ENCODE data around the gene SGIP1.

SGIP1 gene

DNA sequence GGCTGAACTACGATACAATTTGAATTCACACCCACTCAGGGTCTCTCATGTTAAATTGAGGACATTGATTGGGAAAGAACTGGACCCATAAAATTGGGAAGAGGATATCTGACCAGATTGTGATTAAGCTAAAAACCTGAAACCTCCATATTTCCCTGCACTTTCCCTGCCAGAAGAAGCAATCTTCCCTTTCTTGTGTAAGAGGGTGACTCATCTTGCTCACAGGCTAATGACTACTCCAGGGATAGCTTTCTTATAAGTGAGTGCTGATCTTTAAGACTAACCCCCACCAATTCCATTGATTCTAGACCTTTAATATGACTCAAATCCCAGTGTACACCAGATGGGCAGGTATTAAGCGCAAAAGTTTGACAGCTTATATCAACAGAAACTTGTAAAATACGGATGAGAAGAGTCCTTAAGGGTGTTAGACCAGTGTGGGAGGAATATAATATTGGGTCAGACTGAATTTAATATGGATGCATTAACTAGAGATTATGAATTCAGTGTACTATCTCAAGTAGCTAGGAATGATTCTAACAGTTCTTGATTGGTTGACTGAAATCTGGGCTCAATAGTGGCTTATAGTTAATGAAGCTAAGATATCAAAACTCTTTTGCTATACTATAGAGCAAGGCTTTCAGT, 12.1 kb upstream of the SGIP1 start:
- DNase-seq = no peak

DNA sequence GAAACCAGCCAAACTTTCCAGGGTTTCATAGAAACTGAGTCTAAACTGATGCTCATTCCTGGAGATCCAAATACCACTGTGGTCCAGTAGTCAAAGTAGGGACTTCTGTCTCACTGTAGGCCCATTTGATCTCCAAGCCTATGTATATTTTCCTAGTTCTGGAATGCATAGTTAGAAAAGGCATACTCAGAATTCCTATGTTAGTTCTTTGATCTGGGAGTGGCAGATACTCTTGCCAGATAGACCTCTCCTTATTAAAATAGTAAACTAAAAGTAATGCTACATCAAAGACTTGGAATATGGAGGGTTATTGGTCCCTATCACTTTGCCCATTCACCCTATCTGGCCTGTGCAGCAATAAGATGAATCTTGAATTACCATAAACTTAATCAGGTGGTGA, 10.4 kb upstream of the SGIP1 start:
- DNase-seq = no peak

DNA sequence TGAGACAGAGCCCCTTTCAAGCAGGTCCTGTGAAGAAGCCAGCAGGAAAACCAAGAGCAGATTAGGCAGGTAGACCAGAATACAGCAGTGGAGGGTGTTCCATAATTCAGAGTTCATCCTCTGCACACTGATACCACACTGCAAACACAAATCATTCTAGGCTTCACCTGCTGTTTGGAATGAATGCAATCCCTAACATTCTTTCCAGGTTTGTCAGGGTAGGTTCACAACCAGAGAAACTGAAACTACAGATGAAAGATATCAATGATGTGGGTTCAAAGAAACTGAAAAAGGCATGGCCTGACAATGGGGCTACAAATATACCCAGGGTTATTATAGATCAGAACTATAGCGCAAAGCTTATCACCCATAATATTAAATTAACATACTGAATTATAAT, 8.9 kb upstream of the SGIP1 start:
- no peak for DNase-seq

DNA sequence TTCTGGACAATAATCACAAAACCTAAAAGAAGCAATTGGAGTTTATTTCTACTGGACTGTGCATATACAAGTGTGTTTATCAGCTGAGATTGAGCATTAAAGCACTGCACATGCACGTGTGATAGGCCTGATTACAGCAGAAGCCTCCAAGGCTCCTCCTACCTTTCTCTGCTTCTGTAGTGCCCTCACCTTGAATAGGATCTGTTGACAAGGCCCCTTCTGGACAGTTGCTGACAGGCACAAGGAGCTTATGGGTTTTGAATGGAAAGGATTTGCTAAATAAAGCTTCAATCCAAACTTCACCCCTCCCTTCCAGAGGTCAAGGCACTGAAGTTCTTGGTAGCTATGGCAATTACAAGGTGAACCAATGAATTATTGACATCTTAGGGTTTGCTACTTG, 7.9 kb upstream of the SGIP1 start:
- DNase-seq = no peak

DNA sequence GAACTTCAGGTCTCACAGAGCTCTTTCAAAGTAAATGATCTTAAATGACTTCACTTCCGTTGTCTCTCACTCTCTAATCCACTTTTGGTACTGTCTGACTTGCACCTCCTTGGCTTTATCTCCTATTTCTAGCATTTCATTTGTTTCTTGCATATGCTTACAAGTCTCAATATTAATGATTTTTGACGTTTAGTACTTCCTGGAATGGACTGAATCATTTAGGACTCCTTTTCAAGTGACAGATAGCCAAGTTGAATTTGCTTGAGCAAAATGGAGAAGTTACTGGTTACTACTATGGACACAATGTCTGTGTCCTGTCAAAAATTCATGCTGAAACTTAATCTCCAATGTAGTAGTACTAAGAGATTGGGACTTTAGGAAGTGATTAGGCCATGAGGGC, 7.0 kb upstream of the SGIP1 start:
- no peak for DNase-seq

DNA sequence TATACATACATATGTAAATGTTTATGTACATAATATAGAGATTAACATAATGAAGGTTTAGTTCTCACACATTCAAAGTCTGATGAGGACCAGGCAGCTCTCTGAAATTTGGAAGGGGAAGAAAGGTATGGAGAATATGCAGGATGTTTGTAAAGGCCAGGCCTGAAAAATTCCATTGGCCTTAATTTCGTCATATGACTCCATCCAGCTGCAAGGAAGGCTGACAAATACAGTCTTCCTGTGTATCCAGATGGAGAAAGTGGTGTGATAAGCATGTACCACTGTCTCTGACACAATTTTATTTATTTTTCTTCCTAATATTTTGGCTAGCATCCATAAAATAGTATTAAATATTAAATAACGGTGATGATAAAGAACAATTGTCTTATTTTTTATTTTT, 6.3 kb upstream of the SGIP1 start:
- DNase-seq = no peak

DNA sequence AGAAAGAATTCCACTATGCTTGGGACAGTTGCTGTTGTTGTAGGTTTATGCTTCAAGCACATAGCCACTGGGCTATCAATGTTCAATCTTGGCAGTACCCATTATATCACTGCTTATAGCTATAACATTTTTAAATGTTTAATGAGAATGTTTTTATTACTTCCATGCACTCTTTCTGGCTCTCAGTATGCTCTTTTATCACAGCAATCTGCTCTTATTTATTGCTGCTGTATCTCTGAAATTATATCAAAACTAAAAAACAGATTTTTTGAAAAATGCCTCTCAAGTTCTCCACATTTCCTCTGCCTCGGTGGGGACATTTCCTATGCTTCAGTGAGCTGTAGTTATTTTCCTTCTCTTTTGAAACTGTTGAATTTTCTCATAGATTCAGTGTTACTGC, 5.4 kb upstream of the SGIP1 start:
- no peak for DNase-seq

DNA sequence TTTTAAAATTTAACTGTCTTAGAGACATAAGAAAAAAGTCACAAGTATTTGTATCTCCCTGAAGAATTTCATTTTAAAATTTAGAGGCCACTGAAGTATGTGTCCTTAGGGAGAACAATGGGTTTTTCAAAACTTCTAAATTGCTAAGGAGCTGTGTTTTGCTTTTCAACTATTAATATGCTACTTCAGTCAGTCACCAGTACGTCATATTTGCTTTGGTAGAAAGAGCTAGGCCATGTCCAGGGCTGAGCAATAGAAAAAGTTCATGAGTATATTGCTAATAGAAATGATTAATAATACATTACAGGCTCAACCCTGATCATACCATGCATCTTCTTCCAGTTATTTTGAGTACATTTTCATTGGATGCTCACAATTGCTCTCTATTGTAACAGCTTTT, 1.7 kb upstream of the SGIP1 start:
- DNase-seq = no peak

DNA sequence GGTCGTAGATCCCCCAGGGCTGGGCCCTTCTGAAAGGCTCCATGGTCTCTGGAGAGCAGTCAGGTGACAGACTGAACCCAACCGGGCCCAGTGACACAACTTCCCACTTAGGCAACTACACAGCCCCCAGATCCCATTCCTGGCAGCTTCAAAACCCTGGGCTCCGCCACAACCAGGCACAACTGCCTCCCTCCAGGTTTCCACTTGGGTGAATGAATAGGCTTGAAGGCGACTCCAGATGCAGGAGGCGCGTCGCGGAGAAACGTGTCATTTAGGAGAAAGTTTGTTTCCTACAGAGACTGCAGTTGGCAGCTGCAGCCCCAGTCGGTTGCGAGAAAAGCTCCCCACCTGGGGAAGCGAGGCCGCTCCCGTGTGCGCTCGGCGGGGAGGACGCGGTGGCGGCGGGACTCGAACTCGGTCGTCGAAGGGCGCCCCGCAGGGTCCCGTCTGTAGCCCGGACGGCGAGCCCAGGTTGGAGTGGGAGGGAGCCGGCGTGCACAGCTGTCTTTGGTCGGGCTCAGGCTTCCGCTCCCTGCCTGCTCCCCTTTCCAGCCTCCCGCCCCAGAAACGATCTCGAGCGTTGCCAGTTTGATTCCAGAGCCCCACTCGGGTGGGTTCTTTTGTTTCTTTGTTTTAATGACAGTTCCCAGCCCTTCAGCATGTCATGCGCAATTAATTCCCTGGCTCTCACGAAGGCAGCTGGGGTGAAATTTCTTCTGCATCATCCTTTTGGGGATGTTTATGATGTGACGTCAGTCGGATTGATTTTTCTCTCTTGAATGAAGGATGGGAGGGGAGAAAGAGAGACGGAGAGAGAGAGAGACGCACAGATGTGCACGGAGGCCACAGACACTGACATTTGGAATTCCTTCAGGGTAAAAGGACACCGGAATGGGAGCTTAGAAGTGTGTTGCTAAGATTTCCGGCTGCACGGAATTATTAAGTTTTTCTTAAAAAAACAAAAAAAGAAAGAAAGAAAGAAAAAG, 862 bp upstream of the SGIP1 start:
- no peak for DNase-seq

DNA sequence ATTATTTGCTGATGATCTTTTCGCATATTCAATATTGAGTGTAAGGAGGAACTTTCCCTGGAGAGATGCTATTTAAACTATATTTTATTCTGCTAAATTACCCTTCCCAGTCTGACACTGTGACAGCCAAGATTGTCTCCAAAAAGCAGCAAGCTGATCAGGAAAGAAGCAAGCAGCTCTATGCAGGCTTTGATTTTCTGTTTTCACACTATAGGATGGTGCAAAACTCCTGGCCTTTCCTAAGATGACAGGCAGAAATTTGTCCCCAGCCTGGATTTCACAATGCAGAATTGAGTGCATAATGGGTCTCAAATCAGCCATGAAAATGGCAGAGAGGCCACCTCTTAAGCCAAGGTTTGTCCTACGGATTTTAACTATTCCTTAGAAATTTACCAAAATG, 1.1 kb downstream of the SGIP1 start:
- no peak for DNase-seq

DNA sequence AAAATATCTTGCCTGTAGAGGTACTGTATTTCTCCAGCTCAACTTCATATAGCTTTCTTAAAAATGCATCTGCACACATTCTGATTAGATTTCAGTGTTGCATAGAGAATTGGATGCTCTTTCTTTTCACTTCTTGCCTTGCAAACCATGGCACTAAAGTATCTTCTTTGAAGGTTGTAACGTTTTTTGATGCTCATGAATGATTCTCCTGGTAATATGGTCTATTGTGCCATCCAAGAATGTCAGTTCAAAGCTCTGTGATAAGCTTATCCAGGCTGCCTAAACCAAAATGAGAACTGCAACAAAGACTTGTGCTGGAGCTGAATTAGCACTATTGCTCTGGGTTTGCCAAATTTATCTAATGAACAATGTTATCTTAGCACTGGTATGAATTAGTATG, 1.9 kb downstream of the SGIP1 start:
- no peak for DNase-seq

DNA sequence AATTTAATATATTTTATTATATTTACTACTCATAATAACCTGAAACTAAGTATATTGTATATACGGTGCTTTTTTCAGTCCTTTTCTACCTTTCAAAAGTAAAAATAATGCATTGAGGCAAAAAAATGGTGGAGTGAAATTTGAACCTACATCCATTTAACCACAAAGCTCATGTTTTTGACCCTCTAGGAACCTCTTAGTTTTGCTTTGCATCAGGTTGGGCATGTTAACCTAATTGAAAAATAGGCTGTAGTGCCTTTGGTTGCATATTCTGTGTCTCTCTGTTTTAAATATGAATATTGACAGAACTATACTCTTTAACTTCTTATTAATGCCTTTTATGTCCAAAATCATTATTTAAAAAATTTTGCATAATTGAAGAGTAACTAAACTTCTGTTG, 3.8 kb downstream of the SGIP1 start:
- DNase-seq = no peak

DNA sequence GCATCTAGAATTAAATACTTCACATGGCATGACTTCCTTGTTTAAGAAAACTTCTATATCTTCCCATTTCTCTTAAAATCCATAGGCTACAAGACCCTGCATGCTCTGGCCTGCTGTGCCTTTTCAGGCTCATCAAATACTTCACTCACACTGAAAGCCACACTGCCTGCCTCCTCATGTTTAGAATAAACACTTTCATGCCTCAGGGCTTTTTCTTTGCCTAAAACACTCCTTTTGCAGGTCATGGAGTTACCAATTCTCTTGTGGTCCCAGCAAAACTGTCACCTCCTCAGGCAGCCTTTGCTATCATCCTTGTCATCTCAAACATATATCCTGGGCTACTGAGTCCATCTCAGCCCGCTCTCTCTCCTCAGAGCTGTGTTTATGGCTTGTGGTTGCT, 5.5 kb downstream of the SGIP1 start:
- no peak for DNase-seq

DNA sequence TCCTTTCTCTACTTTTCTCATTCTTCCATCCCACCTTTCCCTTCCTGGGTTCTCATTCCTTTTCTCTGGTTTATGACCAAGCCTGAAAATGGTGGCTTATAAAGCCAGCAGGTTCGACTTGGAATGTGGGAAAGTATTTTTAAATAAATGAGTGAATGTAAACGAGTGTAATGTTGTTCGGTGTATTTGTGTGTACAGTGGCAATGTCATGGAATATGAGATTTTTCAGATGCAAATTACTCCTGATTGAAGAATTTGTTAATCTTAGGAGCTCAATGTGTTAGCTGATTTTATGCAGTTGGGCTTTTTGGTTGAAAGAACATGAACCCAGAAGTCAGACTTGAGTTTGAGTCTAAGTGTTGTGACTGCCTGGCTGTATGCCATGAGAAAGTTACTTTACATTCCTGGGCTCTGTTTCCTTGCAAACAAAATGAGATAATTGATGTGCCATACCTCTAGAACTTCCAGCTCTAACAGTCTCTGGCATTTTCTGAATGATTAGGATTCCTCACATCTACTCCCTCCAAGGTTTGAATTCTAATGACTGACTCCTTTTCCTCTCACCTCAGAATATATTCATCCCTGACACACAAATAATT, 6.6 kb downstream of the SGIP1 start:
- DNase-seq = no peak

DNA sequence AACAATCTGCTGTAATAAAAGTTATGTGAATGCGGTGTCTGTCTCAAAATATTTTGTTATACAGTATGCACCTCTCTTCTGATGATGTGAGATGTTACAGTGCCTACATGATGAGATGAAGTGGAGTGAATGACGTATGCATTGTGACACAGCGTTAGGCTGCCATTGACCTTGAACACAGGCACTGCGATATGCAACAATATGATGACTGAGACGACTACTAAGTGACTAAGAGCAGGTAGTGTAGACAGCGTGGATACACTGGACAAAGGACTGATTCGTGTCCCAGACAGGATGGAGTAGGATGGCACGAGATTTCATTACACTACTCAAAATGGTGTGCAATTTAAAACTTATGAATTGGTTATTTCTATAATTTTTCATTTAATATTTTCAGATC, 8.4 kb downstream of the SGIP1 start:
- DNase-seq = no peak

DNA sequence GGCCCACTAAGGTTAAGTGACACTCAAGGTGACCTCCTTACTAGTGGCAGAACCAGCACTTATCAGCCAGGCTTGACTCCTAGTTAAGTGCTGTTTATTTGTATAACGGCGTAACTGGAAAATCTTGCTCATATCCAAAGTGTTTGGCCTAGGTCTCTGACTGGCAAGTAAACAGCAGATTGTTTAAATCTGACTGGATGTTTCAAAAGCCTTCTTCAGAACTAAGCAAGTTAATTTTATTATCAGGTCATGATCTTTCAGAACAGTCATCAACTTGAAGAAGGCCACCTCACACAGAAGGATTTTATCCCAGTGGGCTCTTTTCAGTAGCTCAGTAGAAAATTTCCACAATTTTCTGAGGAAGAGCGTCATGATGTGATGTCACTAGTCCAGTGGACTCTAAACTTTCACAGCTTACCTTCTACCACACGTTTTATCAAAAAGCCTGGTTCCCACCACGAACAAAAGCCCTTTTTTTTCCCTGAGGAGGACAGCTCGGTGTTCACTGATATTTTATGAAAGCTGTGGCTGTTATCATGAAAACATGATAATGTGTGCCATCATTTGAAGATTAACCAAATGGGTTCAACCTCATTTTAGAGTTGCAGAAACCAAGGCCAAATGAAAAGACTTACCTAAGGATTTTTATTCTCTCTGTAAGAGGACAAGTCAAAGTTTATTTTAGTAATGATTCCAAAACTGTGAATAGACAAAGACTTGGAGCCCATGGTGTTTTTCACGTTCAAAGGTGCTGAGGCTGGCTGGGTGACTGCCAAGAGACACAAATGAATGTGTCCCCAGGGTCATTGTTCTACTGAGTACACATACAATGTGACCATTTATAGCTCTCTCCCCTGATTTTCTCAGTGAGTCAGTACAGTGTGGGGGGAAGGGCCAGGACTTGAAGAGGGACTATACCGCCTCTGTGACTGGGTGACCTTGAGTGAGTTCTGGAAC, 9.1 kb downstream of the SGIP1 start:
- no peak for DNase-seq

DNA sequence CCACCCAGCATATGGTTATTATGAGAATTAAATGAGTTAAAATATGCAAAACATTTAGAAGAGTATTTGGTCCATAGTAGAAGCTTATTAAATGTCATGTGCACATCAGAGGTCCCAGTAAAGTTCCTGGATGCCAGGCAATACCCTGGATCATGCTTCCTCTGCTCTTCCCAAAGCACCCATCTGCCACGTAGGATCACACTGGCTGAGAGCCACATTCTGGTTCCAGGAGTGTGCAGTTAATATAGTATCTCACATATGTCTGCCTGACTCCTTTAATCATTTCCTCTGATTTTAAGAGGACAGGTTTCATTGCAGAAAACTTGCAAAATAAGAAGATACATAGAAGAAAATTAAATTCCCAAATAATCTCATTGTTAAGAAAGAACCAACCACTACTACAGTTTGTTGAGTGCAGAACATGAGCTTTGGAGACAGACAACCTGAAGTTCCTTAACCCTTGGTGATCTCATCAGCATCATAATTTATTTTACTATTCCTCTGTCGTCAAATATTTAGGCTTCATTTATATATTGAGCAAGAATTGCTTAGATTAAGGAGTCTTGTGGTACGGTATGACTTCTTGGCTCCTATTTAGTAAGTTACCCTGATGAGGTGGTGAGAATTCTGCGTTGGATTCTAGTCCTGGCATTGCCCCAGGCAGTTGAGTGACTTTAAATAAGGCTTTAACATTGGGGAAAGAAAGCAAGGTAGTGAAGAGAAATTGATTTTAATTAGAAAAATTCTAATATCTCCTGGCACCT, 12.3 kb downstream of the SGIP1 start:
- no peak for DNase-seq

DNA sequence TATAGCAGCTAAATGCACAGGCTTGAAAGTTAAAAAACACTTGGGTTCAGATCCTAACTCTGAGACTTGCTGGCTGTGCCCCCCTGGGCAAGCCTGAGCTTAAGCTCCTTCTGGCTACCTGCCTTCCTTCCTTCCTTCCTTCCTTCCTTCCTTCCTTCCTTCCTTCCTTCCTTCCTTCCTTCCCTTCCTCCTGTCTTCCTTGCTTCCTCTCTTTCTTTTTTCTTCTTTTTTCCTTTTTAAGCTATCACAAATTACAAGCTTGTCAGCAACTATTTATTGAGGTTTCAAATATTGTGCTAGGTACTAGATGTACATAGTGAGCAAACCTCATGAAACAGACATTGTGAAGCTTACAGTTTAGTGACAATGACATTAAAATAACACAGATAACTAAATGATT, 15.1 kb downstream of the SGIP1 start:
- no peak for DNase-seq

DNA sequence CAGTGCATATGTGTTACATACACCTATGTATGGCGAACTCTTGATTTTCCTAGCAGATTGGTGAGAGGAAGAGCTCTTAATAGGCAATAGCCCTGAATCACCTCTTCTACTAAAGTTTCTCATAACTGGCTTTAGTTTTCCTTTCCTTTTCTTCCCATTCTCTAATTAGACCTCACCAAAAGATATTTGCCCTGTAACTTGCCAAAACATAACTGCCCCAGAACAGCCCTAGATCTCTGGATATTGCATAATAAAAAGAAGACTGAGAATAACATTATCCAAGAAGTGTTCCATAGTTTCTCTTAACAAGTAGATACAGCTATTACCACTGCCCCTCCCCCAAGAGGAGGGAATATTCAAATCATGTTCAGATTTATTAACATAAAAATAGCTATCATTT, 16.3 kb downstream of the SGIP1 start:
- DNase-seq = no peak

DNA sequence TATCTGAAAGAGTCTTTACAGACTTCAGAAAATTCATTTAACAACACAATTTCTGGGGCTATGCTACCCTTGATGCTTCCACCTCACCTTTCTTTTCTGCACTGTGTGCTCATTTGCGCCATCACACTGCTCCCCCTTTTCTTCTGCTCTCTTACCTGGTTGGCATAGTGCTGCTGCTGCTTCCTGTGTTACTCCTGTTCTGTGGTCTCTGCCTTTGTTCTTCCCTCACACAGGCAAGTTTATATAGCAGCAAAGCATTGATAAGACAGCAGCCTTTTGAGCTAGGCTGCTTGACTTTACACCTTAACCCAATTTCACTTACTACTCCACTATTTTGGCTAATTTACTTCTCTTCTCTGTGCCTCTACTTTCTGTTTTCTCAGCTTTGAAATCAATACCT, 18.3 kb downstream of the SGIP1 start:
- no peak for DNase-seq

DNA sequence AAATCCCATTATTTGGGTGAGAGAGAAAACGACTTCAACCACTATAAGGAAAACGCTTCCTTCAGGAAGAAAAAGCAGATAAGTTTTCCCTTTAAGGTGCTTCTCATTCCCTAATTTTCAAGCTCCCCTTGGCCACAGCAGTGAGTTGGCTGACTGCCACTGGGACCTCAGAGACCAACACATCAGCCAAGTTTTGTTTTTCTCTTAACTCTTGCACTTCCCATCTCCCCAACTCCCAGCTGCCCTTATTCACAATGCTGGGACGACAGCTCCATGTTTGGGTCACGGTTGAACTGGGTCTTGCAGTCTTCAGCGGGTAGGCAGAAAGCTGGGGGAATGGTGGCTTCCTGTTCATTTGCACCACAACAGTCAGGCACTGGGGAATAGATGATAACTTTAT, 18.9 kb downstream of the SGIP1 start:
- no peak for DNase-seq

DNA sequence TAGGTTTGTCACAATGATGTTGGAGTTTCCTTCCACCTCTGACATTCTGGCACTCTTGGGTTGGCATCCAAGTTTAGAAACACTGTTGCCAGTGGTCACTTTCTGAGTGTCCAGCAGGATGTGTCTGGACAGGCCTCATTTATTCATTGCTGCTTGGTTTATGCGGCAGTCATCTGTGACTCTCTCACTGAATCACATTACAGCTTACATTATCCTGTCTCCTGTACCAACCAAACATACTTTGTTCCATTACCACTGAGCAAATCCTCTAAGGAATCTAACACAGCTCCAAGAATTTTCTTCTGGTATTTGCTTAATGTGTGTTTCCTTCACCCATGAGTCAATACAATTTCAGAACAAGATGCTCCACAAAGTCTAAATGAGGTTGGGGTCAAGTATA, 19.9 kb downstream of the SGIP1 start:
- DNase-seq = no peak
